ENCODE results near the gene SDSL.

SDSL gene

DNA sequence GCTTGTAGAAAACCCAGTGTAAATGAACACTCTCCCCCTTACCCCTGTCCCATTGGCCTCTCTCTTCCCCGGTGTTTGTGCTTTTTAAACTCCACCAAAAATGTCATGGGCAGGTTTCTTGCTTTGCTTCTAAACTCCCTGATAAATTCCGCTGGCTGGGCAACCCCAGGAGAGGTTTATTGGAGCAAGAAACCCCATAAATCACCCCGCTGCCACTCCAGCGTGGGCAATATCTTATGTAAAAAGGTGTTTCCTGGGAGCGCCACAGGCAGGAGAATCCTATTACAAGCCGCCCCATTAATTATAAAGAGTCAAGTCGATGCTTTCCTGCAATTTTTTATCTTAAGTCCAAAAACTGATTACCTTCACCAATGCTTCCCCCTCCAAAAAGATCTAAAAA, 26.7 kb downstream of the SDSL start:
- H3K9me3 ChIP-seq (ENCODE audit: insufficient read depth, low read length), result no peaks in the 10 kb centered on the region
- no peak overlapping the region for H3K27ac ChIP-seq (ENCODE audit: low read depth, low read length)
- TF ChIP-seq EZH2phosphoT487 (conservative IDR thresholded peaks at IDR 0.05; ENCODE audit: low read length), result no peak
- TF ChIP-seq, protein P1, sequence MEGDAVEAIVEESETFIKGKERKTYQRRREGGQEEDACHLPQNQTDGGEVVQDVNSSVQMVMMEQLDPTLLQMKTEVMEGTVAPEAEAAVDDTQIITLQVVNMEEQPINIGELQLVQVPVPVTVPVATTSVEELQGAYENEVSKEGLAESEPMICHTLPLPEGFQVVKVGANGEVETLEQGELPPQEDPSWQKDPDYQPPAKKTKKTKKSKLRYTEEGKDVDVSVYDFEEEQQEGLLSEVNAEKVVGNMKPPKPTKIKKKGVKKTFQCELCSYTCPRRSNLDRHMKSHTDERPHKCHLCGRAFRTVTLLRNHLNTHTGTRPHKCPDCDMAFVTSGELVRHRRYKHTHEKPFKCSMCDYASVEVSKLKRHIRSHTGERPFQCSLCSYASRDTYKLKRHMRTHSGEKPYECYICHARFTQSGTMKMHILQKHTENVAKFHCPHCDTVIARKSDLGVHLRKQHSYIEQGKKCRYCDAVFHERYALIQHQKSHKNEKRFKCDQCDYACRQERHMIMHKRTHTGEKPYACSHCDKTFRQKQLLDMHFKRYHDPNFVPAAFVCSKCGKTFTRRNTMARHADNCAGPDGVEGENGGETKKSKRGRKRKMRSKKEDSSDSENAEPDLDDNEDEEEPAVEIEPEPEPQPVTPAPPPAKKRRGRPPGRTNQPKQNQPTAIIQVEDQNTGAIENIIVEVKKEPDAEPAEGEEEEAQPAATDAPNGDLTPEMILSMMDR (IDR thresholded peaks at IDR 0.05; ENCODE audit: insufficient read depth, low read length, poor library complexity, severe bottlenecking), result no peak
- no peaks in the 10 kb centered on the region for H3F3A ChIP-seq (ENCODE audit: insufficient read depth)
- no peaks in the 10 kb centered on the region for H3K36me3 ChIP-seq (ENCODE audit: low read length)
- H3K4me2 ChIP-seq (ENCODE audit: low read depth, low read length, poor library complexity, severe bottlenecking), result no peak overlapping the region
- H3K27me3 ChIP-seq (ENCODE audit: low read length), result no peaks in the 10 kb centered on the region
- H3K9me2 ChIP-seq (replicated peaks; ENCODE audit: insufficient read depth, low read length), result no peaks in the 10 kb centered on the region
- H2AFZ ChIP-seq (ENCODE audit: low read depth, low read length, severe bottlenecking), result no peak overlapping the region
- no peaks in the 10 kb centered on the region for H3K79me2 ChIP-seq (ENCODE audit: insufficient read depth, low read length)
- no peaks in the 10 kb centered on the region for H4K20me1 ChIP-seq (ENCODE audit: low read depth, low read length)
- H3K4me3 ChIP-seq (ENCODE audit: insufficient read depth, low read length, poor library complexity, severe bottlenecking), result no peak overlapping the region
- H3K9ac ChIP-seq (ENCODE audit: low read length), result no peak overlapping the region

DNA sequence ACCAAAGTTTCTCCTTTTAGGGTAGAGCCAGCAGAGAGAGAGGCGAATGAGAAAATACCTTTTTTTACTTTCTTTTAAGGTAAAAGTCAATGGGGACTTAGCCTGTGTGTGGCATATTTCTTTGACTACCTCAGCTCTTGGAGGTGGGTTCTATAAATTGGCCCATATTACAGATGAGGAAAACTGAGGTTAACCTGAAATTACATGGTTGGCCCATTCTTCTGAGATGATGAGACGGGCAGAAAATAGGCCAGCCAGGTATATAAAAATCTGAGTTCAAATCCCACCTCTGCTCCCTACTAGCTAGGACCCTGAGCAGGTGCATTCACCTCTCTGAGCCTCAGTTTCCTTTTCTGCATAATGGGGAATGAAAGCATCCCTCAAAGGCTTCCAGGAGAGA, 27.1 kb downstream of the SDSL start:
- H2AFZ ChIP-seq (ENCODE audit: low read depth, low read length, severe bottlenecking), result no peak overlapping the region

DNA sequence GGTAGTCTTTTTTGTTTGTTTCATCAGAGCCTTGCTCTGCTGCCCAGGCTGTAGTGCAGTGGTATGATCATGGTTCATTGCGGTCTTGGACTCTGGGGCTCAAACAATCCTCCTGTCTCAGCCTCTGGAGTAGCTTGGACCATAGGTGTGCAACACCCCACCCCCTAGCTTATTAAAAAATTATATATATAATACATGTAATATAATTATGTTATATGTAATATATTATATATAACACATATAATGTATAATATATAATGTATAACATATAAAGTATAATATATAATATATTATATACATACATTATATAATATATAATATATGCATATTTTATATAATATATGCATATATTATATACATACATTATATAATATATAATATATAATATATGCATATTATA, 27.7 kb downstream of the SDSL start:
- TF ChIP-seq, protein P1 (IDR thresholded peaks at IDR 0.05; ENCODE audit: insufficient read depth, low read length, poor library complexity, severe bottlenecking), result no peak
- no peak for TF ChIP-seq EZH2phosphoT487 (conservative IDR thresholded peaks at IDR 0.05; ENCODE audit: low read length)
- Histone ChIP-seq H3K4me3 (ENCODE audit: insufficient read depth, low read length, poor library complexity, severe bottlenecking) (no peak overlapping the region), H3K9me3 (ENCODE audit: insufficient read depth, low read length) (no peaks in the 10 kb centered on the region), H2AFZ (ENCODE audit: low read depth, low read length, severe bottlenecking) (no peak overlapping the region), H3K36me3 (ENCODE audit: low read length) (no peaks in the 10 kb centered on the region), H3K27me3 (ENCODE audit: low read length) (no peaks in the 10 kb centered on the region), H3K27ac (ENCODE audit: low read depth, low read length) (no peak overlapping the region), H4K20me1 (ENCODE audit: low read depth, low read length) (no peaks in the 10 kb centered on the region), H3F3A (ENCODE audit: insufficient read depth) (no peaks in the 10 kb centered on the region), H3K9me2 (replicated peaks; ENCODE audit: insufficient read depth, low read length) (no peaks in the 10 kb centered on the region), H3K79me2 (ENCODE audit: insufficient read depth, low read length) (no peaks in the 10 kb centered on the region), H3K9ac (ENCODE audit: low read length) (no peak overlapping the region), H3K4me2 (ENCODE audit: low read depth, low read length, poor library complexity, severe bottlenecking) (no peak overlapping the region)

More for the DNA sequence above, 27.1 kb downstream of the SDSL start:
- Histone ChIP-seq H3K27ac (ENCODE audit: low read depth, low read length) (no peak overlapping the region), H3F3A (ENCODE audit: insufficient read depth) (no peaks in the 10 kb centered on the region), H3K79me2 (ENCODE audit: insufficient read depth, low read length) (no peaks in the 10 kb centered on the region), H3K9me2 (replicated peaks; ENCODE audit: insufficient read depth, low read length) (no peaks in the 10 kb centered on the region), H3K9me3 (ENCODE audit: insufficient read depth, low read length) (no peaks in the 10 kb centered on the region), H3K27me3 (ENCODE audit: low read length) (no peaks in the 10 kb centered on the region), H4K20me1 (ENCODE audit: low read depth, low read length) (no peaks in the 10 kb centered on the region), H3K4me3 (ENCODE audit: insufficient read depth, low read length, poor library complexity, severe bottlenecking) (no peak overlapping the region), H3K36me3 (ENCODE audit: low read length) (no peaks in the 10 kb centered on the region), H3K4me2 (ENCODE audit: low read depth, low read length, poor library complexity, severe bottlenecking) (no peak overlapping the region), H3K9ac (ENCODE audit: low read length) (no peak overlapping the region)
- TF ChIP-seq EZH2phosphoT487 (conservative IDR thresholded peaks at IDR 0.05; ENCODE audit: low read length), result no peak
- TF ChIP-seq, protein P1 (IDR thresholded peaks at IDR 0.05; ENCODE audit: insufficient read depth, low read length, poor library complexity, severe bottlenecking), result no peak

Measured in SU-DHL-6 (cell line).